ENCODE measurements around the gene VWA1. TPM values are rescaled to one million over a fixed set of nuclear protein-coding genes. Genes with fewer than 3 reads are reported as not detected.

VWA1 gene
- total and polyA plus RNA-seq, 2 of the 4 experiments (the other 2 are of a cell fraction): 1.1 to 6.1 TPM

DNA sequence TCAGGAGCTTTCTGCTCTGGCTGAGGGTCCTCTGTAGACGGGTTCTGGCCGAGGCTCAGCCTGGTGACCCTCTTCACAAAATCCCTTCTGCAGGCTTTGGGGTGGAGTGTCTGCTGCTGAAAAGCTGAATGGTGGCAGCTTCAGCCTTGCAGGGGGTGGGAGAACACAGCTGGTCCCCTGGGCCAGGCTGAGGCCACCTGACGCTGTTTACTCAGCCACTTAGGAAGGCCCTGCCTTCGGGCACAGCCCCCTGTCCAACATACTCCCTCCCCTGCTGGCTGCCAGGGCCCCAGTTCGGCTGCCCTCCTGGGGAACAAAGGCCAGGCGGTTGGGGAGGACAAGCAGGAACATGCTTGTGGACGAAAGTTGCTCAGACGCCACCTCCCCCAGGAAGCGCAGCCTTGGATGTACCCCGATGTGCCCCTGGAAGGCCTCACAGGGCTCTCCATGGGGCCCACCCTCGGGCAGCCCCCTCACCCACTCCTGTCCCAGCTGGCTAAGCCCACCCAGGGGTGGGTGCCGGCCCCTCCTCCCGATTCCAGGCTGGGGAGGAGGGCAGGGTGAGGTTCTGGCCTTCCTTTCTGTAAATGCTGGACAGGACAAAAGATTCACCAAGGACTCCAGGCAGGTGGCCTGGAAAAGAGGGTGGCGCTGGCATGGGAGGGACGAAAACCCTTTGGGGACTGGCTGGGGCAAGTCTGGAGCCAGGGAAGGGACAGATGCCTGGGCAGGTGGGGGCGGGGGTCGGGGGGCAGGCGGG lies 14.2 kb upstream of the VWA1 start, which contains the start of gene ANKRD65:
Gene ANKRD65, minus strand, starts transcription at position 130 of the 760 bp plus-strand sequence. CDS start 271 bp downstream, outside the sequence.
- Histone ChIP-seq H3K56ac (ENCODE audit: extremely low read depth, insufficient read depth, low read length) (no peak within 1 kb of the TSS), H2AK5ac (ENCODE audit: low read depth, low read length) (no peak within 1 kb of the TSS), H3K4me3 (ENCODE audit: insufficient read depth, low read depth, low read length) (no peak within 1 kb of the TSS), H3K4me1 (ENCODE audit: control insufficient read depth, insufficient read depth, low read length) (peaks cover 3% of the 10 kb centered on the region; the same call in 1 of the 2 replicates), H3K36me3 (ENCODE audit: control insufficient read depth, insufficient read depth, low read length) (no peaks in the 10 kb centered on the region), H3K4ac (ENCODE audit: low read depth, low read length) (no peak within 1 kb of the TSS), H2AFZ (replicated peaks; ENCODE audit: low read length, poor library complexity) (peak within 1 kb of the TSS; percentile 86), H4K8ac (ENCODE audit: low read depth in 2 of 2, low read length in 2 of 2) (0 out of 4 replicates have a peak within 1 kb of the TSS, but pooled peaks of 1 of the 2 experiments have one; percentile 41), H3K23ac (ENCODE audit: low read depth, low read length) (no peak within 1 kb of the TSS), H3K9me1 (ENCODE audit: insufficient read depth, low read length) (no peaks in the 10 kb centered on the region), H3K14ac (replicated peaks; ENCODE audit: low read depth, low read length) (no peak within 1 kb of the TSS), H4K20me1 (ENCODE audit: insufficient read depth, low read length) (no peaks in the 10 kb centered on the region), H2AK9ac (replicated peaks; ENCODE audit: low read depth, low read length, poor library complexity) (no peak within 1 kb of the TSS), H2BK20ac (ENCODE audit: low read depth, low read length) (no peak within 1 kb of the TSS), H3K9me3 (ENCODE audit: control insufficient read depth, insufficient read depth, low read length) (no peaks in the 10 kb centered on the region), H3K18ac (ENCODE audit: low read depth, low read length) (no peak within 1 kb of the TSS), H4K91ac (ENCODE audit: insufficient read depth, low read depth, low read length) (no peak within 1 kb of the TSS), H3K9ac (ENCODE audit: low read depth, low read length) (no peak within 1 kb of the TSS), H3K27ac (ENCODE audit: insufficient read depth, low read length) (no peak within 1 kb of the TSS), H2BK5ac (ENCODE audit: low read depth, low read length, poor library complexity, severe bottlenecking) (no peak within 1 kb of the TSS), H3K4me2 (ENCODE audit: low read depth, low read length) (no peak within 1 kb of the TSS), H2BK120ac (ENCODE audit: low read depth, low read length) (no peak within 1 kb of the TSS), H2BK15ac (ENCODE audit: low read depth, low read length) (no peak within 1 kb of the TSS), H3K79me1 (ENCODE audit: low read depth in 1 of 2, low read length in 2 of 2) (no peaks in the 10 kb centered on the region), H3K27me3 (ENCODE audit: control insufficient read depth, insufficient read depth, low read length) (no peaks in the 10 kb centered on the region), H4K5ac (ENCODE audit: low read depth, low read length) (no peak within 1 kb of the TSS)
- BruUV-seq (replicated peaks): no TSS peak
- ChIA-PET POLR2A (ENCODE audit: unreplicated experiment) (no interaction called here), CTCF (no interaction called here)
- DNase-seq: no peak
- in situ Hi-C loops (cut with MboI; ENCODE audit: low sequenced_read_pairs): no loop called here
- intact Hi-C loops (cut with micrococcal nuclease): no loop called here
- dilution Hi-C loops (cut with HindIII; ENCODE audit: low sequenced_read_pairs, unreplicated experiment): no loop called here
- TF ChIP-seq MAZ (IDR thresholded peaks at IDR 0.05; ENCODE audit: borderline replicate concordance, low read depth, low read length): no peak
- TF ChIP-seq POLR2A (IDR thresholded peaks at IDR 0.05; ENCODE audit: low read depth, low read length): no peak
- no peak for TF ChIP-seq RCOR1 (IDR thresholded peaks at IDR 0.05; ENCODE audit: insufficient replicate concordance, low read length)
- TF ChIP-seq FOS (IDR thresholded peaks at IDR 0.05; ENCODE audit: low read depth, low read length): no peak
- TF ChIP-seq, protein P1, sequence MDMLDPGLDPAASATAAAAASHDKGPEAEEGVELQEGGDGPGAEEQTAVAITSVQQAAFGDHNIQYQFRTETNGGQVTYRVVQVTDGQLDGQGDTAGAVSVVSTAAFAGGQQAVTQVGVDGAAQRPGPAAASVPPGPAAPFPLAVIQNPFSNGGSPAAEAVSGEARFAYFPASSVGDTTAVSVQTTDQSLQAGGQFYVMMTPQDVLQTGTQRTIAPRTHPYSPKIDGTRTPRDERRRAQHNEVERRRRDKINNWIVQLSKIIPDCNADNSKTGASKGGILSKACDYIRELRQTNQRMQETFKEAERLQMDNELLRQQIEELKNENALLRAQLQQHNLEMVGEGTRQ (IDR thresholded peaks at IDR 0.05; ENCODE audit: low read depth, low read length): no peak
- no peak for TF ChIP-seq BHLHE40 (IDR thresholded peaks at IDR 0.05; ENCODE audit: low read depth, low read length)
- TF ChIP-seq CHD1 (IDR thresholded peaks at IDR 0.05; ENCODE audit: low read depth, low read length): no peak
- TF ChIP-seq SMC3 (IDR thresholded peaks at IDR 0.05; ENCODE audit: low read depth, low read length): no peak
- TF ChIP-seq NFE2L2 (IDR thresholded peaks at IDR 0.05; ENCODE audit: low read depth, low read length): no peak
- no peak for TF ChIP-seq RFX5 (IDR thresholded peaks at IDR 0.05; ENCODE audit: low read depth, low read length)
- no peak for ATAC-seq (ENCODE audit: low read depth)
- 100% methylated on average over 1 of the region's 18 CpGs; no CpG with 5 or more reads in 1 of the 2 experiments for WGBS, 2 experiments (ENCODE audit: extremely low coverage in 2 of 2, insufficient read length in 1 of 2)

Data from IMR-90 (cell line).